HG03025 (cell line): ENCODE measurements around the gene FRAT1.

ENCODE experiments used
- ATAC-seq: cut with Tn5 transposase; IDR thresholded peaks from one replicate; pipeline ENCODE4 v1.9.1; 2021; ENCODE audit warnings: mild to moderate bottlenecking, moderate library complexity; ENCODE audit not compliant: unreplicated experiment, low FRiP score

FRAT1 gene

DNA sequence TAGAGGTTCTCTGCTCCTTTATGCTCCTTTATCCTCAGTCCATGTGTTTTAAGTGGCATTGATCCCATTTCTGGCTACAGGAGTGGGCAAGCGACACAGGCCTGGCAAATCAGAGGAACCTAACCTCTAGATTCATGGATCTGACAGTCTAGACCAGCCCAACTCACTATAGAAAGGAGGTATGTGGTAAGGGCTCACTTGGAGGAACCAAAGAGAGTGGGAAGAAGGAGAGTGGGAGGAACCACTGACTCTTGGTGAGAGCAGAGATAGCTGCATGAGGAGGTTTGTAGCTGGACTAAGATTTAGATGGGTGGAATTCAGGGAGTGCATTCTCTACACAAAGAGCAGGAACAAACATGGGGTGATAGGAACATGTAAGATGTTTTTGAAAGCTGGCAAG is 11.6 kb upstream of the FRAT1 start:
- ATAC-seq = no peak

DNA sequence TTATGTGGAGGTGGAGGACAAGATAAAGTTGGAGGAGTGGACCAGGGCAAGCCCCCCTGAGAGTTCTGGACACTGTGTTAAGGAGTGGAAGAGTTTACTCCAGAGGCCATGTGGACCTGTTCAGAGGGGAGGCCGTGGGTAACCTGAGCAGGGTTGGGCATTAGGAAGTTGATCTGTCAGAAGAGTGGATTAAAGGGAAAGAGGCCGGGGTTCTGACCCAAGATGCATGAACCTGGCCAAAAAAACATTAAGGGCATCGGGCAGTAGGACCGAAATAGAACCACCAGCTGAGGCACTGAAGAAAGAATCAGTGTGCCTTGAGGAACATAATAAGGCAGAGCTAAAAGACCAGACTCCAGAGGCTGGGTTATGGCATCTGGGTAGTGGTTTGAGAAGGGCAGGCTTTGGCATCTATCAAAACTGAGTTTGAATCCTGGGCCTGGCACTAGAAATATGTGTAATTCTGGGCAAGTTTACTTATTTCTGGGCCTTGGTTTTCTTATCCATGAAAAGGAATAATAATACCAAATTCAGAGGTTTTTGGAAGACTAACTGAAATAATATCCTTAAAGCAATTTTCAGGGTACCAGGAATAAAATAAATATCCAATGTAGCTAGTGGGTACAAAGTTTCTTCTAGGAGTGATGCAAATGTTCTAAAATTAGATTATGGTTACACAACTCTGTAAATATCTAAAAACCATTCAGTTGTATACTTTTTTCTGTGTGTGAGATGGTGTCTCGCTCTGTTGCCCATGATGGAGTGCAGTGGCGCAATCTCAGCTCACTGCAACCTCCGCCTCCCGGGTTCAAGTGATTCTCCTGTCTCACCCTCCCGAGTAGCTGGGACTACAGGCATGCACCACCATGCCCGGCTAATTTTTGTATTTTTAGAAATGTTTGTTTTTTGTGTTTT is 10.9 kb upstream of the FRAT1 start:
- ATAC-seq = no peak

DNA sequence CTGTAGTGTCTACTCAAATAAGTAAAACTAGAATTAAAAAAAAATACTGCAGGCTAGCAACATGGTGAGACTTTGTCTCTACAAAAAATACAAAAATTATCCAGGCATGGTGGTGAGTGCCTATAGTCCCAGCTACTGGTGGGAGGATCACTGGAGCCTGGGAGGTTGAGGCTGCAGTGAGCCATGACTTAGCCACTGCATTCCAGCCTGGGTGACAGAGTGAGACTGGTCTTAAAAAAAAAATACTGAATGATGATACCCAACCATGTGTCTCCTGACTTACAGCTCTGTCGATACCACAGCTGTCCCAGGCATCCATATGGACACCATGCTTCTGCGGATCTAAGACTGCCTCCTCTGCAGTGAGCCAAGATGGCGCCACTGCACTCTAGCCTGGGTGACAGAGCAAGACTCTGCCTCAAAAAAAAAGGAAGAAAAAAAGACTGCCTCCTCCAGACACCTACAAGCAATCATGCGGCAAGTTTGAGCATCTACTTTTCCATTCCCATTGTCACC is 7.9 kb upstream of the FRAT1 start:
- ATAC-seq = no peak

DNA sequence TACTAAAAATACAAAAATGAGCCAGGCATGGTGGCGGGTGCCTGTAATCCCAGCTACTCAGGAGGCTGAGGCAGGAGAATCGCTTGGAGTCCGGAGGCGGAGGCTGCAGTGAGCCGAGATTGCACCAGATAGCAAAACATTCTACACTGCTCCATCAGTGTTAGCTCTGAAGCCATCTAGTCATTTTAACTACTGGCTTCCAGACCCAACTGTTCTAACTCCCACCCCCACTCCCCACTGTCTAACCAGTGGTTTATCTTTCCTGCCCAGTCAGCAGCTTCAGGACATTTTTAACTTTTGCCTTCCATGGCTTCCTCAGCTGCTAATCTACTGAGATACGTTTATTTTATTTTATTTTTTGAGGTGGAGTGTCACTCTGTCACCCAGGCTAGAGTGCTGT is 6.2 kb upstream of the FRAT1 start:
- no peak for ATAC-seq

DNA sequence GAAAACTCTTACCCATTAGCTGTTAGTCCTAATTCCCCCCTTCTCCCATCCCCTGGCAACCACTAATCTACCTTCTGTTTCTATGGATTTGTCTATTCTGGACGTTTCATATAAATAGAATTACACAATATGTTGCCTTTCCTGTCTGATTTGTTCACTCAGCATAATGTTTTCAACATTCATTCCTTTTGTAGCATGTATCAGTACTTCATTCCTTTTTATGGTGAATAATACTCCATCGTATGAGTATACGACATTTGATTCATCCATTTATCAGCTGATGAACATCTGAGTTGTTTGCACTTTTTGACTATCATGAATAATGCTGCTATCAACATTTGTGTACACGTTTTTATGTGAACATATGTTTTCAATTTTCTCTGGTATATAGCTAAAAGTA is 4.4 kb upstream of the FRAT1 start:
- ATAC-seq = no peak

DNA sequence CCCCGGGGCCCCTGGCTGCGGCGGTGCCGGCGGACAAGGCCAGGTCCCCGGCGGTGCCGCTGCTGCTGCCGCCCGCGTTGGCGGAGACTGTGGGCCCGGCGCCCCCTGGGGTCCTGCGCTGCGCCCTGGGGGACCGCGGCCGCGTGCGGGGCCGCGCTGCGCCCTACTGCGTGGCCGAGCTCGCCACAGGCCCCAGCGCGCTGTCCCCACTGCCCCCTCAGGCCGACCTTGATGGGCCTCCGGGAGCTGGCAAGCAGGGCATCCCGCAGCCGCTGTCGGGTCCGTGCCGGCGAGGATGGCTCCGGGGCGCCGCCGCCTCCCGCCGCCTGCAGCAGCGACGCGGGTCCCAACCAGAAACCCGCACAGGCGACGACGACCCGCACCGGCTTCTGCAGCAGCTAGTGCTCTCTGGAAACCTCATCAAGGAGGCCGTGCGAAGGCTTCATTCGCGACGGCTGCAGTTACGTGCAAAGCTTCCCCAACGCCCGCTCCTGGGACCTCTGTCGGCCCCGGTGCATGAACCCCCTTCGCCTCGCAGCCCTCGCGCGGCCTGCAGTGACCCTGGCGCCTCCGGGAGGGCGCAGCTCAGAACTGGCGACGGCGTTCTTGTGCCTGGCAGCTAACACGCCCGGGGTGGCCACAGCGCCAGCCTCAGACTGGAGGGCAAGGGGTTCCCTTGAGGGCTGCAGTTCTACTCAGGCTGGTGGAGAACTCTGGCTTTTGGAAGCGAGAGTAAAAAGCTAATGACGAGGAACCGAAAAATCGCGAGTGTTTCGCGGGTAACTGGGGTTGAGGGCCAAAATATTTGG is 804 bp downstream of the FRAT1 start:
- peak; percentile 21 for ATAC-seq

DNA sequence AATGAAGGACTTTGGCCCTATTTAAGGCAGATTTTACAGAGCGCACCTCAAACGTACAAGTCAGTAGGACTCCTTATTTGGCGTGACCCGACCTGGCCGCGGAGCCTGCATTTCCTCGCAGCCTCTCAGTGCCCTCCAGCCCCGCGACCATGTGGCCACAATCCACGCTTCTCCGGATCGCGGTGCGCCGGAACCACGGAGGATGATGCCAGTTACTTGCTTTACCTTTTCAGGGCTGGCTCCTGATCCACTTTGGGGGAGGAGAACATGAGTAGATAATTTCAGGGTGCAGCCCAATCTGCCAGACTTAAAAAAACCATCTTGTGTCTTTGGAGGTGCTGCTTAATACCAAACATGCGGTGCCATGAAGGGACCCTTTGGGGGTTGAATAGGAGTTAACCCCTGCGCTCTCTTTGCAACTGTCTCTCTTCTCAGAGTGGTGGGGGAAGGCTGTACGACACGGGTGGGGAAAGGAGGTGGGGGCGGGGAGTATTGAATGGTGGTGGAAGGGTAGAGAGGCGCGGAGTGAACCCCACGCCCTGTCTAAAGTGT is 1.5 kb downstream of the FRAT1 start:
- ATAC-seq = no peak

DNA sequence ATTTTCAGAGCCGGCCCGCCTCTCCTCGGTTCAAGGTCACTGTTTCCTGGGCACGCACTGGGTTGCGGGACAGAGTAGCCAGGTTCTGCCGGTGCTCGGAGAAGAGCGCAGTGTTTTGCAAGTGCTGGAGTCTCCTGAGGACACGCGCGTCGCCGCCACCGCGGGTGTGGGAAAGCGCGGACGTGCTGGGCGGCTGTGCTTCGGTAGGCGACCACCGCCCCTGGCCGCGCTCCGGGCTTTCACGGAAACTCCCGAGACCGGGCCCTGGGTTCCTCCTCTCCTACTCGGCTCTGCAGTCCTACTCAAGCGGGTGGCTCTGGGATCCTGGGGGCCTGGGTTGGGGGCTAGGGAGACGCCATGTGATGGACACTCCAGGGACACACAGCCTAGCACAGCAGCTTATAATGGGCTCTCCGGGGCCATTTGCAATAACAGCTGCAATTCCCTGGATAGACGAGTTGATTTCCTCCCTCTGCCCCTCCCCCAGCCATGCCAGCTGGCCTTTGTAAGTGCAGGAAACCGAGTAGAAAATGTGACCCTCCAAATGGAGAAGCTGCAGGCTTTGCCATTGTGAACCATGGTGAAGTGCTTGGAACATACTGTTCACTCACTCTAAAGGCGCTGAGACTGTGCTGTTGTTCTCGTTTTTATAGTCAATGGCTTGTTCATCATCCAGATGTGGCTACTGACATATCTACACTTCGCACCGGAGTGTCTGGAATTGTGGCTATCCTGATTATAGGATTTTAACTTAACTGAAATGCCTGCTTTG is 2.1 kb downstream of the FRAT1 start:
- ATAC-seq = no peak

DNA sequence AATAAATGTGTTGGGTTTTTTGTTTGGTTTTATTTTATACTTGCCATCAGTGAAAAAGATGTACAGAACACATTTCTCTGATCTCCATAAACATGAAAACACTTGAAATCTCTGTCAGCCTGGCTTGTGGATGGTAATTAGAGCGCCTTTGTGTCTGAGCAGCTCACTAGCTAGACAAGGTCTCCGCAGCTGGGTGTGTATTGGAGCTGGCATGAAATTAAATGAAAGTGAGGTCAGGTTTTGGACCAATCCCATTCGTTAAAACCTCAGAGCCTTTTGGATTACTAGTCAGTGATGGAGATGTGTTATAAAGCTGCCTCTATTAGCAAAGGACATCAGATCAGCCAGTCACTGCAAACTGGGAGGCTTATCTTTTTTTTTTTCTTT is 2.7 kb downstream of the FRAT1 start:
- ATAC-seq = no peak

DNA sequence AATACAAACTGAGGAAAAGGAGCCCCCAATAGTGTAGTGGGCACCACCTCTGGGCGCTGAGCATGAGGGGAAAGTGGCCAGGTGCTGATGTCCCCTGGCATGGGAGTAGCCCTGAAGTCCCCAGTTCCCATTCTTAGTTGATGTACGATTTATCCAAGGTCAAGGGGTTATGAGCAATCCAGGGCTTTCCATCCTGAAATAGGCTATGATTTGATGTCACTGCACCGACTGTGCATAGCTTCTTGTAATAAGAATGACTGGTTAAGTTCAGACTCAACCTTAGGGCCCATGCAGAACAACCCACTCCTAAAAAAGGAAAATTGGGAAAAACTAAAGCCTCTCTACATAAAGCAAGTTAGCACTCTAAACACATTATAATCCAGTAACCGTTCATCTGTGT is 4.4 kb downstream of the FRAT1 start:
- no peak for ATAC-seq

DNA sequence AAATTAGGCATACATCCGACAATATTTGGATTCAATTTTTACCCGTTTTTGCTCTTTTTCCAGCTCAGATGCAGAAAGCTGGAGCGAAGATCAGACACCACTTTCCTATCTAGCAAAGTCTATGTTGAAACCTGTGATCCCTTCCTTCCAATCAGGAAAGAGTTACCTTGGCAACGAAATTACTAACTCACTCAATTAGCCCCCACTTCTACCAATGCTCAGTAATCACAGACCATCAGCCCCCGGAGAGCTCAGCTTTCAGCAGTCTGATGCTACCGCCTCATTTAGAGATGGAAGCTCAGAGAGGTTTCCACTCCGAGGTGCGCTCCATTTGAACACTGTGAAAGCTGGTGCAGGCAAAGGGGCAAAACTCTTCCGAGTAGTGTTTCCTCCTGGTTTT is 6.7 kb downstream of the FRAT1 start:
- no peak for ATAC-seq

DNA sequence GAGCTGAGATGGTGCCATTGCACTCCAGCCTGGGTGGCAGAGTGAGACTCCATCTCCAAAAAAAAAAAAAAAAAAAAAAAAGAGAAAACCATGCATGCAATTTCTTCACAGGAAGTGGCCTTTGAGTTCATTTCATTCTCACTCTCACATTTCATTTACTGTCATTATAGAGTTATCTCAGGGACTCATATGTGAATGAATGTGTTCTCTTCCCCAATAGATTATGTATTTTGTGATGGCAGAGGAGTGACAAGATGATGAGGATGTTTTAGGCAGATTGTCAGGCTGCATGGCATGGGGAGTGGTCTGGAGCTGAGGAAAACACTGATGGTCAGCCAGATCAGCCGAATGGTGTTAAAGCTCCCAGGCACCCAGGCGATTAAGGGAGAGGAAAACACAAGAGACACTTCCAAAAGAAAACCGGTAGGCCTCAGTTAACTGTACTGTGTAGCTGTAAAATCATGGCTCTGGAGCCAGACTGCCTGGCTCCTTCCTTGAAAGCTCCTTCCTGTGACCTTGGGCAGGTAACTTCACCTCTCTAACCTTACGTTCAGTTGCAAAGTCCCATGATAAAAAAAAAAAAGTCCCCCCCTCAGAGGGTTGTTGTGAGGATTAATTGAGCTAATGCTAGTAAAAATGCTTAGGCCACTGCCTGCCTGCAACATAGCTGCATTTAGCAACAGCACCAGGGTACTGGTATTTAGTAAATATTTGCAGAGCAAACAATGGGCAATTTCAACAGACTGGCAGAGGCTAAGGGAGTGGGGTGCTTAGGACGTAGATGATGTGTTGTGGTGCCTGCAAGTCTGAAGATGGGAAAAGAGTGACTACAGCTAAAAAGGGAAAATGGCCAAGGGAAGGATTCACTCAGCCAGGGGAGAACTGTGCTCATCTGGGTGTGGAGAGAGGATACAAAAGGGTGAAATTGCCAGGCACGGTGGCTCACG is 8.6 kb downstream of the FRAT1 start:
- no peak for ATAC-seq

DNA sequence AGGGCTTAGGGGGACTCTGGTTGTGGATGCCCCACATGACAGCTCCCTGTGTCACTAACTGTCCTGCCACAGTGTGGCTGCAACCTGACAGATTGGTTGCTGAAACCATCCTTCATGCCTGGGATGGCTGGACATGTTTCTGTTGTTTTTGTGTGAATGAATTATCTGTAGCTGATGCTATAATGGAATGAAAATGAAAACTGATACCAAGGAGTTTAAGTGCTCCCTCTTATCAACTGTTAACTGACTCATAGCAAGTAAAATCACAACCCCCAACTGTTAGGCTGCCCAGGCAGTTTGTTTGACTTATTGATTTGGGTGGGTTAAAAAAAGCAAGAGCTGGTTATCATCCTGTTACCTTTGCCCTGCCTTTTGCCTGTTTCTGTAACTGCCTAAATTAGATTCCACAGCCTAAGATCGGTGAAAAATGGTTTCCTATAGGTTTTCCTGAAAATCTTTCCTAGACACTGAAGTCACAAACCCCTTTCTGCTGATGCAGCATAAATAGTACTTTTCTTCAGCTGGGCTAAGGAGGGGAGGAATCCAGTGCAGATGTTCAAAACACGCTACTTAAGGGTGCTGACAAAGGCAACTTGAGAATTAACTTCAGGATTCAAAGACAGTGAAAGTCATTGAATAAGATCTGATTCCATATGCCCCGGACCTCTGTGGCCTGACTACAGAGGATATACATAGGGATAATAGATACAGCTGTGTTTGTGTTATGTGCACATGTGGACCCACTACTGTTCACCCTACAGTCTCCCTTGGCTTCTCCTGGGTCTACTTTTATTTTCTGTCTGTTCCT is 9.8 kb downstream of the FRAT1 start:
- ATAC-seq = no peak

DNA sequence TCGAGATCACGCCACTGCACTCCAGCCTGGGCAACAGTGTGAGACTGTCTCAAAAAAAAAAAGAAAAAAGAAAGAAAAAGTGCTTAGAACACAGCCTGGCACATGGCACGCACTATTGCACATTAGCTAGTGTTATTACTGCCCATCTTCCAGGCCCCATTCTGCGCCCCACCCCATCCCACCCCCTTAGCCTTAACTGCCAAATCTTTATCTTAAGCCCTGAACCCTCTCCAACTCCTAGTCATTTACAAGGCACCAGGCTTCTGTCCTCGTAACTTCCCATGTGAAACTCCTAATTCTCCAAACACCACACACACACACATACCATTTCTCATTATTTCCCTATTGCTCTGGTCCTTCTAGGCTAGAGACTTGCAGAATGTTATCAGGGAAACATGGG is 10.7 kb downstream of the FRAT1 start:
- ATAC-seq = no peak

DNA sequence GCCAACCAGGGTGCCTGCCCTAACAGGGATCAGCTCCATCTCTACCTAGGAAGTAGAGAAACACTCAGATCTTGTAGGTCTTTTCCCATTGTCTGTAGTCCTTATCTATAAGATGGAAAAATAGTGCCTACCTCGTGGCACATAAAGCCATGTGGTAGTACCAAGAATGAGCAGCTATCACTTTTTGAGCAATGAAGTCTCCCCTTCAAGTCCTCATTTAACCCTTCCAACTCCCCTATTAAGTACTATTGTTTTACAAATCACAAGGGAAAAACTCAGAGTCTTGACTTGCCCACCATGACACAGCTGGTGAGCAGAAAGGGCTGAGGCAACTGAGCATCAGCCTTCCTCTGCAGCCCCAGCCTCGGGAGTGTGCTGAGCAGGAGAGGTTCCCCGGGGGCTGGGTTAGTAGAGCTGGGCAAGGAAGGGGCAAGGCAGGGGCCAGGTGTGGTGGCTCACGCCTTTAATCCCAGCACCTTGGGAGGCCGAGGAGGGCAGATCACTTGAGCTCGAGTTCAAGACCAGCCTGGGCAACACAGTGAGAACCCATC is 12.2 kb downstream of the FRAT1 start:
- ATAC-seq = no peak

DNA sequence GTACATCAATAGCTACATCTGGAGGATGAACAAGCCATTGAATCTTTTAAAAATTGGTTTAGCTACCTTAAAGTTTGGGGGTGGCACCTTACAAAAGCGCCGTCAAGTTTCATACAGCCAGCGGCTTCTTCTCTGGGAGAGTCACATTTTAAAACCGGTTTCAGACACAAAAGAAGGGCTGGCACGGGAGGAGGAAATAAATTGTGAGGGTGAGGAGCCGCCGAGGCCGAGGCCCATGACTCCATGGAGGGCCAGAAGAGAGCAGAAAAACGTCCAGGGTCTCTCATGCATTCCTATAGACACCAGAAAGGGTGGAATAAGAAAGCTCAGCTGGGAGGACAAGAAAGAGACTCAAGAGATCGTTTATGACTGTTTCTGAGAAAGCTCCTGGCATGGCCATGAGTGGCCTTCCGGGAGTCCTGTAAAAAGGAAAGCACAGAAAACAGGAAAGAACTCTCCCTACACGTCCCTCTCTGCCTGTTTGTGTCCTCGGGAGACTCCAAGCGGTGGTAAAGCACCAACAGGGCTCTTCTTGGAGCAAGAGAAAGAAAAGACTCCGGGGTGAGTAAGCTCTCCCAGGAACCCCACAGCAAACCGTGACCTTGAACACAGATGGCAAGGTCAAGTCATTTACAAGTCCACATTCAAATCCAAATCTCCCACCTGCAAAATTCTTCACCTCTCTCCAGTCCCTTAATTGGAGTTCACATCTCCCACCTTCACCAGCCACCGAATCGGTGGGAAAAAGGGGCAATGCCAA is 13.7 kb downstream of the FRAT1 start:
- ATAC-seq = no peak

DNA sequence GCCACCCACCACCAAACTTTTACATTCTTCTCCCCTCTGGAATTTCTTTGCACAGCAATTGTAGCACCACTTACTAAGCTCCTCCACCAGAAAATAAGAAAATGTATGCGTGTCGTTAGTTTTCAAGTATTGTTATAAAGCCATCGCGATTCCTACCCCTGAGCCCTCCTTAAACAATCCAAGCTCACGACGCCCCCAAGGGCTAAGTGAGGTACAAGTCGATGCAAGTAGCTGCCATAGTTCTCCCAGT is 14.2 kb downstream of the FRAT1 start:
- ATAC-seq = no peak
